NCI-H2081 (cell line): ENCODE data around the gene TRAPPC10.

Experiments
- DNase-seq, 2 experiments: peaks; one replicate each; lab custom pipeline; 2025; lab: John Stamatoyannopoulos, UW

The TRAPPC10 gene

GRCh38 chr21:44065428-44065827, 53.3 kb downstream of the TRAPPC10 start:
- DNase-seq, result no peak

DNA sequence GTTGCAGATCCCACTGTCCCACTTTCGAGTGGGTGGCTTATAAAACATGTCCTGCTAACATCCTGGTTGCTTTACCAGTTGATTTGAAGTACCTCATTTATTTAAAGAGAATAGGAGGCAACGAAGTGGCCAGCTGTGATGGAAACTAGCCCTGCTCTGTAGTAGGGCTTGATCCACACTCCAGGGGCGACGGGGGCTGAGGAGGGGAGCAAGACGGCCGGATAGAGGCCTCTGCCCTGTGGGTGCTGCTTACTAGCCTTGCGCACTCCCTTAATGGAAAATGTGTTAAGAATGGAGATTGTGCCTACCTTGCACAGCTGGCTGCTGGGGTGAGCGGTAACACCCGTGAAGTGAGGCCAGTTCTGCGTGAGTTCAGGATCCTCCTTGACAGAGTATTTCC, 54.0 kb downstream of the TRAPPC10 start:
- DNase-seq, result no peak

DNA sequence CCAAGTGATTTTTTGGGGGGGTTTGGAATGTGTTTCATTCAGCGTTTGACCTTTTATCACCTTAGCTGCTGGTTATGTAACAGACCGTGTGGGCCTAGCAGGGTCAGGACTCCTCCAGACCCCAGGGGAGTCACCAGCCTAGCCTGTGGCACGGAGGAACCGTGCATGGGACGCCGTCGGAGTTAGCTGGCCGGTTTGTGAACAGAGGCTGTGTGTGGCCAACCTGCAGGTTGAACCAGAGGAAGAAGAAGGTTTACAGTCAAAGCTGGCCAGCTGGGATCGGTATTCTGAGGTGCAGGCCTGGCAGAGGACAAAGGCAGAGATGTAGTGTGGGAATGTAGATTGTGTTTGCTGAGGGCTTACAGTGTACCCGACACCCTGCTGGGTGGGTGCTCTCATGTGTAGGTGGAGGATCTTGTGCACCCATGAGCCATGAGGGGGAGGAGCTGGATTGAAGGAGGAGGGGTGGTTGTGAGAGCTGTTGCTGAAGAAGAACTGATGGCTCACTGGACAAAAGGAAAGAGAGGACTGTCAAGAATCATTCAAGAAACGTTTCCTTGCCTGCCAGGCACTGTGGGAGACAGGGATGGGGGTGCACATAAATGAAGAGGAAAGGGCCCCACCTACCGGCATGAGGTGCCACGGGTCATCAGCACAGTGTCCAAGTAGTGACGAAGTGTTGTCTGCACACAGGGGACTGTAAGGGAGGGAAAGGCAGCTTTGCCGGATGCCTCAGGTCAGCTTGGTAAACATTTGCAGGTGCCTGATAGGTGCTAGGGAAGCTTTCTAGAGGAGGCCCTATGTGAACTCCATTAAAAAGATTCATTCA, 55.1 kb downstream of the TRAPPC10 start:
- no peak for DNase-seq

DNA sequence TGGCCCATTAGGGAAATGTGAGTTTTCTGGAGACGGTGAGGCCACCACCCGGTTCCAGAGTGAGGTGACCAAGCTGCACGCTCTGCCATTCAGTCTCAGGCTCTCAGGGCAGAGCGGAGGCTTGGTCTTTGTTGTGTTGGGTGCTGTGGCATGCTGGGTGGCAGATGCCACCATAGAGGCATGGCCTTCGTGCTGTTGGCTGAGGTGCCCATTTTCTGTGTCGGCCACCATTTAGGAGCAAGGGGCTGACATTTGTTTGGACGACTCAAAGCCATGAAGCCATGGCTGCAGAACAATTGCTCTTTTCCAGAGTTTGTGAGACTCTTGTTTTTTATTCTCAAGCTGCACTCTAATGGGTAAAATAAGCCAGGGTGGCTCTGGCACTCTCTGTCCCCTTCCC, 58.3 kb downstream of the TRAPPC10 start:
- DNase-seq, result no peak

DNA sequence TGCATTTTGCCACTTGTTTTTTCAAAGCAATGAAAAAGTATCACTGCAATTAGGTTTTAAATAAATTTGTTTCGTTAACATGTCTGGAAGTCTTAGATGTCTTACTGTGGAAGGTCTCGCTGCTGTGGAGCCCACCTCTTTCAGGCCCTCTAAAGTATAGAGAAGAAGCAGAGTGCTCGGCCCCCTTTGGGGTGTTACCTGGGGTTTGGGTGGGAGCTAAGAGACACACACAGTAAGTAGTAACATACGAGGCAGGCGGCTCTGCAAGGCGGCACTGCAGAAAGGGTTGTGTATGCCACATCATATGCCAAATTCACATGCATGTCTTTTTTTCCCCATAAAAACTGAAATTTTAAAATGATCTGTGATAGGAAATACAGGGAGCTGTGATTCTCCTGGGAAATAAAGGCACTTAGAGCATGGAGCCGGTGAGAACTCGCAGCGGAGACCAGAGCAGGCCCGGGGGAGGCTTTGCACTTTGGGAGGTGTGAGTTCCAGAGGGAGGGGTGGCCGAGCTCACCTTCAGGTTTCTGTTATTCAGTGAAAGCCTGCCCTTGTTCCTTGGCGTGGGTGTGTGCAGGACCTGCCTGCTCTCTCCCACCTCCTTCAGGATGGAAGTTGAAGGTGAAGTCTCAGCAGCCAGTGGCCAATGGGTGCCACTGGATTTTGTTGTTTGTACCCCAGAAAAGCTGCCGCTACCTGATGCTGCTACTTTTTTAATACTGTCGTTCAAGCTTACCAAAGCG, 59.4 kb downstream of the TRAPPC10 start:
- no peak for DNase-seq

GRCh38 chr21:44072111-44072510, 60.0 kb downstream of the TRAPPC10 start:
- DNase-seq, result no peak

- no peak for DNase-seq
These were observed 62.3 kb downstream of the TRAPPC10 start for GRCh38 chr21:44074315-44074958.

DNA sequence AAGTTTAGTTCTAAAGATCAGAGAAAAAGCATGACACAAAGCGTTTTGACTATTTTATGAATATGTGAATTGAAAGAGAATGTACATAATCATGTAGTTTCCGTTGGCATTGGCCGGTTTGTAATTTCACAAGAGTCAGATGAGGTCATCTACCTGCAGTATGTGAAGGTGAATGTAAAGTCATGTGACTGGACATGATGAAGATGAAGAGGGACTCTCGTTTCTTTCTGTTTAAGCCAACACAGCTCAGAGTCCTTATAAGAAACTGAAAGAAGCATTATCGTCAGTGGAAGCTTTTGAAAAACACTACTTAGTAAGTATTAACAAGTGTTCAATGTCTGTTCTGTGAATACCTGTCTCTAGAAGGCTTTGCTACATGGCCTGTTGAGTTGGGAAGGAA, 64.2 kb downstream of the TRAPPC10 start:
- DNase-seq, result no peak

DNA sequence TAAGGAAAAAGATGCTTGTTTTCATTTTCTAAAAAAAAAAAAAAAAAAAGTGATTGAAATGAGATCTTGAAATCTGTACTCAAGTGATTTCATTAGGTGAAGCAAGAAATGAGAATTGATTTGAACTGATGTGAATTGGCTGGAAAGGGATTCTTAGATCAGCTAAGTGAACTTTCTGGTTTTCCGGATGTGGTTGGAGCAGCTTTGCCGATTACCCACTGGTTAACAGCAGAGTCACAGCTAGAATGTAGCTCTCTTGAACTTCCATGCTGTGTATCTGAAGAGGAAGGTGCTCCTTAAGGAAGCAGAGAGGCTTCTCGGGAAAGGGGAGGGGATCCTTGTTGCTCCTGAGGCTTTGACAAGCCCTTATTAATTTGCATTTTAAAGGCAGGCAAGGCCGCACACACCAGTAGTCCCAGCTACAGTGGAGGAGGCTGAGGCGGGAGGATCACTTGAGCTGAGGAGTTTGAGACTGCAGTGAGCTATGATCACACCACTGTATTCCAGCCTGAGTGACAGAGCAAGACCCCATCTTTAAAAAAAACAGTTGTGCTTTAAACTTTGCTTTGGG, 66.4 kb downstream of the TRAPPC10 start:
- DNase-seq, result no peak

GRCh38 chr21:44079446-44079845, 67.3 kb downstream of the TRAPPC10 start:
- no peak for DNase-seq

DNA sequence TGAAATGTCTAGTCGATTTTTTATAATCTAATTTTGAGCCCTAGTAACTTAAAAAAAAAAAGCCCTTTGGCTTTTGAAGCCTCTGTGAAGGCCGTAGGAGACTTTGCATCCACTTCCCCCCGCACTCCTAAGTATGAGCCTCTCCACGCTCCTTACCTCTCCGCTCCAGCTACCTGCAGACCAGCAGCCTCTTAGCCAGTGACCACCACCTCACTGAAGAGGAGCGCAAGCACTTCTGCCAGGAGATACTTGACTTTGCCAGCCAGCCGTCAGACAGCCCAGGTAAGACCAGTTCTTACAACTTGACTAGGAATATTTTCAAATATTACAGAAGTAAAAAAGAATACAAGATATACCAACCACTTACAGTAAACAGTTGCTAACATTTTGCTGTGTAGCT, 67.7 kb downstream of the TRAPPC10 start:
- no peak for DNase-seq

DNA sequence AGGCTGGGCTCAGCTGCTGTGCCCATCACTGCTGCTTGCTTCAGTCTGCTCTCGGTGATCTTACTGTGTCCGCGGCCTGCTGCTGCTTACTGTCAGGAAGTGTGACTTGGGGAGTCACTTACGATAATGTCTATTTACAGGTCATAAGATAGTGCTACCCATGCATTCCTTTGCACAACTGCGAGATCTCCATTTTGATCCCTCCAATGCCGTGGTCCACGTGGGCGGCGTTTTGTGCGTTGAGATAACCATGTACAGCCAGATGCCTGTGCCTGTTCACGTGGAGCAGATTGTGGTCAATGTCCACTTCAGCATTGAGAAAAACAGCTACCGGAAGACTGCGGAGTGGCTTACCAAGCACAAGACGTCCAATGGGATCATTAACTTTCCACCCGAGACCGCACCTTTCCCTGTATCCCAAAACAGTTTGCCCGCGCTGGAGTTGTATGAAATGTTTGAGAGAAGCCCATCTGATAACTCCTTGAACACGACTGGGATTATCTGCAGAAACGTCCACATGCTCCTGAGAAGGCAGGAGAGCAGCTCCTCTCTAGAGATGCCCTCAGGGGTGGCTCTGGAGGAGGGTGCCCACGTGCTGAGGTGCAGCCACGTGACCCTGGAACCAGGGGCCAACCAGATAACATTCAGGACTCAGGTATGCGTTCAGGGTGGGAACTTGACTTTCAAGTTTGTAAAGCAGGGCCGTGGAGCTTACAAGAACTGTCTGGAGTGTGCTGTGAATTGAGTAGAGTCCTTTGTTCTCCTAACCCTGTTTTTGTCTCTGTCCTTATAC, 70.7 kb downstream of the TRAPPC10 start:
- no peak for DNase-seq

- no peak for DNase-seq
These were observed 71.7 kb downstream of the TRAPPC10 start for GRCh38 chr21:44083631-44084291.

GRCh38 chr21:44084496-44085241, 72.6 kb downstream of the TRAPPC10 start:
- DNase-seq, result no peak

- DNase-seq, result no peak
These were observed 73.6 kb downstream of the TRAPPC10 start for GRCh38 chr21:44085491-44086321.

DNA sequence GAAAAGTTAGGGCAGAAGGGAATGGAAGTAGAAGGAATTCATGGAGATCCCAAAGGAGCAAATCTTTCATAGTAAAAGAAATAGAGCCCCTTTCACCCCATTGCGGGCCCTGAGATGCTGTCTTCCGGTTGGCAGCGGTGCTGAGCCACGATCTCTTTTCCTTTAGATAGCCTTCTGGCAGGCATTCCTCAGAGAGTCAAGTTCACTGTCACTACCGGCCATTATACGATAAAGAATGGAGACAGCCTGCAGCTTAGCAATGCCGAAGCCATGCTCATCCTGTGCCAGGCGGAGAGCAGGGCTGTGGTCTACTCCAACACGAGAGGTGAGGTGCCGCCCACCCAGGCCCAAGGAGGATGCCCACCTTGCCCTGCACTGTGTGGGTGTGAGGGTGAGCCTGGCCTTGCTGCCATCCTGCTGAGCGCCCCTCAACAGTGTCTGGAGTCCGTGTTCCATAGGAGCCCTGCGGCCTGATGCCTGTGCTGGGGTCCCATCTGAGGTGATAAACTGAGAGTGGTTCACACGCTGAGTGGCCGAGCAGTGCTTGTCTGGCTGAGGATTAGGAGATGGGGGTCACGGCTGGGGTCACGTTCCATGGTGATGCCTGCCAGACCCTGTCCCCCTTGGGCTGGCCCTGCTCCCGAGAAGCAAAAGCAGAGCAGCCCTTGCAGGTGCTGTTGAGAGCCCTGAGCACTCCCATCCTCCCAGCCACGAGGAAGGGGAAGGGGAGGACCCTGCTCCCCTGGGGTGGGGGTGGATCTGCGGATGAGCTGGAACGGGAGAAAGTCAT, 74.7 kb downstream of the TRAPPC10 start:
- no peak for DNase-seq

DNA sequence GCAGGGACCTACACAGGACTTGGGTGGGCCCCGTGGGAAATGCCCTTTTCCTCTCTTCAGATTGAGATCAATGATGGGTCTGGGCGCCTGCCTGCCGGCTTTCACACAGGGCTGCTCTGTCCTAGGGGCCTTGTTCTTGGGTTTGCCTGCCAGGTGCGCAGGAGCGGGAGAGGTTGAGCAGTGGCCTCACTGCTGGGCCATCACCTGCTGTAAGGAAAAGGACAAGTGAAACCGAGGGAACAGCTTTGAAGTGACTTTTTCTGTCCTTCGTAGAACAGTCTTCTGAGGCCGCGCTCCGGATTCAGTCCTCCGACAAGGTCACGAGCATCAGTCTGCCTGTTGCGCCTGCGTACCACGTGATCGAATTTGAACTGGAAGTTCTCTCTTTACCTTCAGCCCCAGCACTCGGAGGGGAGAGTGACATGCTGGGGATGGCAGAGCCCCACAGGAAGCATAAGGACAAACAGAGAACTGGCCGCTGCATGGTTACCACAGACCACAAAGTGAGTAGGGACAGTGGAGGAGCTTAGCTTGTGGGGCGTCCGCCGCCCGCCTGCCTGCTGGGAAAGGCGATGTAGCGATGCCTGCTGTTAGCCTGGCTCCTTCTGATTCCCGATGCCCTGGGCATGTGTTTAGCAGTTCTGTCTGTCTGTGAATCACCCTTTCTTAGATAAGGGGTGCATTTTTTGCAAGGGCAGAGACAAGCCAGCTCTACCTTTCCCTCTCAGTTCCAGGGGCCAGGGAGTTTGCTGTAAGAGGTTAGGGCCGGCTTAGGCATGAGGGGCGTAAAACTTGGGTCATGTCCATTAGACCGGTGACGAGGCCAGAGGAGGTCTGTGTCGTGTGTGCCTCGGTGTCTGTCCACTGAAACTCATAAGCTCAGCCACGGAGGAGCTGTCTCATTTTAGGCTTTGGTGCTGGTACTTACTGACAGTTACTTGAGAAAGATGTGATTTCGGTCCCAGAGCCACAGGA, 75.6 kb downstream of the TRAPPC10 start:
- no peak for DNase-seq

GRCh38 chr21:44088401-44088780, 76.3 kb downstream of the TRAPPC10 start:
- no peak for DNase-seq
